ENCODE results near the gene HOXD11. TPM values are rescaled to one million over a fixed set of nuclear protein-coding genes. Genes with fewer than 3 reads are reported as not detected.

The HOXD11 gene
- total RNA-seq, 4 donors from 2014 or later: not detected

GRCh38 chr2:176126929-176127773, 20.1 kb downstream of the HOXD11 start:
- Histone ChIP-seq H3K36me3 (no peaks in the 10 kb centered on the region), H3K4me1 (peaks cover 9 to 60% (median 9%) of the 10 kb centered on the region in 3 donors), H3K27me3 (peaks cover 34 to 100% (median 57%) of the 10 kb centered on the region in 4 donors), H3K9me3 (no peaks in the 10 kb centered on the region), H3K27ac (peak overlapping the region in 2 of 4 donors; percentile 49 to 53), H3K4me3 (no peak overlapping the region)
- TF ChIP-seq CTCF (IDR thresholded peaks at IDR 0.05): peak; percentile 84 to 91 (median 88)
- TF ChIP-seq POLR2A (IDR thresholded peaks at IDR 0.05): no peak
- DNase-seq: no peak
- WGBS, 2 donors: 3 to 4% methylated on average over 13 of the region's 13 CpGs
- intact Hi-C loops (cut with DNase I): loop anchor here (5.0 to 10.0 kb wide), 3 partner anchors 510 to 1018 kb away; no protein-coding TSS in a partner anchor

- H3K27me3 ChIP-seq: peaks cover 28 to 100% (median 57%) of the 10 kb centered on the region in 4 donors
- WGBS, 2 donors: 21 to 23% methylated on average over 4 of the region's 4 CpGs
- no peaks in the 10 kb centered on the region for H3K9me3 ChIP-seq
- H3K4me3 ChIP-seq: peak overlapping the region in 1 of 4 donors; percentile 54
- no peaks in the 10 kb centered on the region for H3K36me3 ChIP-seq
- no peak for DNase-seq
- intact Hi-C loops (cut with DNase I): loop anchor here (5.0 to 10.0 kb wide), 3 partner anchors 510 to 1017 kb away; no protein-coding TSS in a partner anchor
- H3K27ac ChIP-seq: peak overlapping the region in 2 of 4 donors; percentile 71 to 86
- H3K4me1 ChIP-seq: peaks cover 5 to 60% (median 9%) of the 10 kb centered on the region in 3 donors
- TF ChIP-seq CTCF (IDR thresholded peaks at IDR 0.05): no peak
- TF ChIP-seq POLR2A (IDR thresholded peaks at IDR 0.05): no peak
These were observed 20.6 kb downstream of the HOXD11 start for GRCh38 chr2:176127774-176128072.

GRCh38 chr2:176128172-176128981, 21.3 kb downstream of the HOXD11 start:
- intact Hi-C loops (cut with DNase I): loop anchor here (5.0 to 10.0 kb wide), 3 partner anchors 509 to 1016 kb away; no protein-coding TSS in a partner anchor

GRCh38 chr2:176128982-176129796, 22.1 kb downstream of the HOXD11 start, which contains the start of gene HOXD8:
Gene HOXD8 (plus strand): TSS chr2:176129705. CDS start chr2:176130367, 662 bp downstream.
- H3K27ac ChIP-seq: peak within 1 kb of the TSS; percentile 66 to 86 (median 74)
- intact Hi-C loops (cut with DNase I): loop anchor here (5.0 to 10.0 kb wide), 3 partner anchors 508 to 1016 kb away; no protein-coding TSS in a partner anchor
- peak within 1 kb of the TSS; percentile 27 to 62 (median 46) for H3K4me3 ChIP-seq
- no peak for TF ChIP-seq CTCF (IDR thresholded peaks at IDR 0.05)
- peak in 2 of 4 donors; percentile 36 to 42 for TF ChIP-seq POLR2A (IDR thresholded peaks at IDR 0.05)
- no peaks in the 10 kb centered on the region for H3K9me3 ChIP-seq
- H3K27me3 ChIP-seq: peaks cover 25 to 100% (median 57%) of the 10 kb centered on the region in 4 donors
- no peaks in the 10 kb centered on the region for H3K36me3 ChIP-seq
- DNase-seq: no peak
- WGBS, 2 donors: 3 to 12% methylated on average over 14 to 15 of the region's 64 CpGs
- H3K4me1 ChIP-seq: peaks cover 5 to 59% (median 9%) of the 10 kb centered on the region in 3 donors

More at GRCh38 chr2:176128172-176128981, 21.3 kb downstream of the HOXD11 start:
- H3K27me3 ChIP-seq: peaks cover 25 to 100% (median 57%) of the 10 kb centered on the region in 4 donors
- H3K4me3 ChIP-seq: peak overlapping the region in 3 of 4 donors; percentile 37 to 62 (median 54)
- TF ChIP-seq POLR2A (IDR thresholded peaks at IDR 0.05) (no peak), CTCF (IDR thresholded peaks at IDR 0.05) (no peak)
- H3K4me1 ChIP-seq: peaks cover 5 to 58% (median 9%) of the 10 kb centered on the region in 3 donors
- peak overlapping the region; percentile 26 to 86 (median 74) for H3K27ac ChIP-seq
- DNase-seq: no peak
- 17 to 27% methylated on average over 22 to 26 of the region's 49 CpGs for WGBS, 2 donors
- H3K36me3 ChIP-seq: no peaks in the 10 kb centered on the region
- H3K9me3 ChIP-seq: no peaks in the 10 kb centered on the region

Data from esophagus squamous epithelium (tissue), 5 donors.